GM12801 (cell line): ENCODE results near the gene TNFSF4.

Source experiments
- TF ChIP-seq, protein P1 (sequence below): IDR thresholded peaks from one replicate; pipeline ENCODE4 v1.5.1; 2011; ENCODE audit warnings: control low read depth; ENCODE audit not compliant: insufficient read length; ENCODE audit errors: extremely low read depth

The TNFSF4 gene

DNA sequence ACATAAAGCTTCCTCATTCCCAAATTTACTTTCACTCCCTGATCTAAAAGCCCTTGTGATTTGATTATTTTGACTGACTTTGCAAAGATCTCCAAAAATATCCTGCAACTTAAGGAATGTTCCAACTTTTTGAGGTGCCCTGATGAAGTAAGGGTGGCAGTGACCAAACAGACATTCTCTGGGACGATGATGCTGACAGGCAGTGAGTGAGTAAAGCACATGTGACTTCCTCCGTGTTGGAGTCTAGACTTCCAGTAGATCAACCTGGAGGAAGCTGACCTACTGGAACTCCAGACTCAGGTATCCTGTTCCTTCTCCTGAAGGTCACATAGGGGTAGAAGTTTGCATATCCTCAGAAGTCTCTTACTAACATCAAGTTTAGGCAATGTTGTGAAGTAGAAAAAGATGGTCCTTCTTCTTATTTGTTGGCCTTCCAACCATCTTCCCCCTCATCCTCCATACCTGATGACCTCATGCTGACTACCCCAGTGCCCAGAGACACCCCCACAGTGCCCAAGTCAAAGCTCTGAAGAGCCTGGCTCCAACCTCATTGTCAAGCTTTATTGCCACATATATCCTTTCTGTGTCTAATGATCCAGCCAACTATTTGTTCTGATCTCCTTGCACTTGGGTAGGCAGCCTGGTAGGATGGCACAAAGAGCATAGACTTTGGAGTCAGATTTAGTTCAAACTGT lies 16.0 kb downstream of the TNFSF4 start:
- TF ChIP-seq, protein P1, sequence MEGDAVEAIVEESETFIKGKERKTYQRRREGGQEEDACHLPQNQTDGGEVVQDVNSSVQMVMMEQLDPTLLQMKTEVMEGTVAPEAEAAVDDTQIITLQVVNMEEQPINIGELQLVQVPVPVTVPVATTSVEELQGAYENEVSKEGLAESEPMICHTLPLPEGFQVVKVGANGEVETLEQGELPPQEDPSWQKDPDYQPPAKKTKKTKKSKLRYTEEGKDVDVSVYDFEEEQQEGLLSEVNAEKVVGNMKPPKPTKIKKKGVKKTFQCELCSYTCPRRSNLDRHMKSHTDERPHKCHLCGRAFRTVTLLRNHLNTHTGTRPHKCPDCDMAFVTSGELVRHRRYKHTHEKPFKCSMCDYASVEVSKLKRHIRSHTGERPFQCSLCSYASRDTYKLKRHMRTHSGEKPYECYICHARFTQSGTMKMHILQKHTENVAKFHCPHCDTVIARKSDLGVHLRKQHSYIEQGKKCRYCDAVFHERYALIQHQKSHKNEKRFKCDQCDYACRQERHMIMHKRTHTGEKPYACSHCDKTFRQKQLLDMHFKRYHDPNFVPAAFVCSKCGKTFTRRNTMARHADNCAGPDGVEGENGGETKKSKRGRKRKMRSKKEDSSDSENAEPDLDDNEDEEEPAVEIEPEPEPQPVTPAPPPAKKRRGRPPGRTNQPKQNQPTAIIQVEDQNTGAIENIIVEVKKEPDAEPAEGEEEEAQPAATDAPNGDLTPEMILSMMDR, result no peak

DNA sequence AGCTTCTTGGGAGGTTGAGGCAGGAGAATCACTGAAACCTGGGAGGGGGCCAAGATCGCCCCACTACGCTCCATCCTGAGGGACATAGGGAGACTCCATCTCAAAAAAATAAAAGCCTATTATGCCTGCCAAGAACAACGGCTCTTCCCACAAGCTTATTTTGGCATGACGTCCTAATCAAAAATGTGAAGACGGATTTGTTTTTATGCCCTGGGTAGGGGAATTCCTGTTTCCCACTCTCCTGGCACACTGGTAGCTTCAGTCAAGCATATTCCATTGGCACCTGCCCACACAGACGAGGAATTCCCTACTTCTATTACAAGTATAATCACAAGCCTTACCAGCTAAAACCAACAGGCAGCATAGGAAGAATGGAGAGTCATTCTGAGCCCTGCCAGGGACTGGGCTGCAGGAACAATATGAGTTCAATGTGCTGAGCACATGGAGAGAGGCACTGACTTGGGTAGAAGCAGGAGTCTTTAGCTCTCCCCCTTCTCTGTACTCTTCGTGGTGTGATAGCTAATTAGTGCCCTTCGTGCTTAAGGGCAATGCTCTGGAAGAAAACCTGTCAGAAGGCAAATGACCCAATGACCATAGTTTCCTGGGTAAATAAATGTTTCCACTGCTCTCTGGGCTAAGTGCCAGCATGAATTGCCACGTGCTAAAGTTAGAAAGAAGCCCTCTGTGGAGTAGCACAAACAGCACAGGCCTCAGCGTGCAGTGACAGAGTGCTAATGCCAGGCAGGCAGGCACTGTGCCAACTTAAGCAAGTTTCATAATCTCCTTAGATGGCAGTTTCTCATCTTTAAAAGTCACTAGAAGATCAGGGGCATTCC lies 16.8 kb downstream of the TNFSF4 start:
- TF ChIP-seq, protein P1, result no peak

DNA sequence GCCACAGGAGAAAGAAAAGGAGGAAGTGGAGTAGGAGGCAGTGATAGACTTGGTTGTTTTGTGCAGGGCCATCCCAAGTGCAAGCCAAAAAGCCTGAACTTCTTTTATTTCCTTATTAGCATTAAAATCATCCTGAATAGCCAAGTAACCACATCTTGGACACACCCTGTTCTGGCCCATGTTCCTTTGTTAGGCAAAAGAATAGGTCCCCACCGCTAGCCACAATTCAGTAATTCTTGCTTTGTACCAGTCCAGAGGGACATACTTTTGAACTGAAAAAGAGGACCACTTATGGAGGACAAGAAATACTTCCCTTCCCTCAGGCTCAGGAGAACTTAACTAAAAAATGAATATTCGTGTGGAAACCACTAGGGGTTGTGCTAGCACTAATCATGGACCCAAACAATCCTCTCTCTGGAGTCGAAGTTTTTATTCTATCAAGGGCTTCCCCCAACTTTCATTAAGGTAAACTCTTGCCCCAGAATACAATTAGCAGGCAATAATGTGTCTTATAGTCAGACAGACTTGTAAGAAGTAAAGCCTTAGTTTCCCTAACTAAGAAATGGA lies 19.4 kb downstream of the TNFSF4 start:
- TF ChIP-seq, protein P1, result no peak

DNA sequence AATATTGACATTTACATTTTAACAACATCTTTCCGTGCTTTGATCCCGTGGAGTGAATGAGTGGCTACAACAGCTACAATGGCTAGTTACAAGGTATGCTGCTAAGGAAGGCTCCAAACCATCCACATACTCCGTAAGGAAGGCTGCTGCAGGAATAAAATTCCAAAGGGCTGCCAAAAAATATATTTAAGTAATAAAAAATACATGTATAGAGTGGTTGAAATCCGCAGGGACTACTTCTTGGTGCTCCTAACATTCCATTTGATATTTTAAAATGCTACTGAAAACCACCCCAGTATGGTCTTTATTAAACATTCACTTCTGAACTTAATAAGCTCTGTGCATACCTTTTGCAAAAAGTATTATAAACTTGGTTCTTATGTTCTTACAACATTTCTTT lies 25.3 kb downstream of the TNFSF4 start:
- TF ChIP-seq, protein P1, result no peak

DNA sequence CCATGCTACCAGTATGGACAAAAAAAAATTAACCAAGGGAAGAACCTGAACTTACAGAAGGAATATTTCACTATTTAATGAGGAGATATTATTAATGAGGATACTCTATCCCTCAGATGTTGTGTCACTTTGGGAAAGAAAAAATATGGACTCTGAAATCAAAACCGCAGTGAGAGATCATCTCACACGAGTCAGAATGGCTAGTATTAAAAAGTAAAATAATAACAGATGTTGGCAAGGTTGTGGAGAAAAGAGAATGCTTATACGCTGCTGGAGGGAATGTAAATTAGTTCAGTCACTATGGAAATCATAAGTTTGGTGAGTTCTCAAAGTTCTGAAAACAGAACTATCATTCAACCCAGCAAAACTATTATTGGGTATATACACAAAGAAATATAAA lies 30.9 kb downstream of the TNFSF4 start:
- TF ChIP-seq, protein P1, result no peak

DNA sequence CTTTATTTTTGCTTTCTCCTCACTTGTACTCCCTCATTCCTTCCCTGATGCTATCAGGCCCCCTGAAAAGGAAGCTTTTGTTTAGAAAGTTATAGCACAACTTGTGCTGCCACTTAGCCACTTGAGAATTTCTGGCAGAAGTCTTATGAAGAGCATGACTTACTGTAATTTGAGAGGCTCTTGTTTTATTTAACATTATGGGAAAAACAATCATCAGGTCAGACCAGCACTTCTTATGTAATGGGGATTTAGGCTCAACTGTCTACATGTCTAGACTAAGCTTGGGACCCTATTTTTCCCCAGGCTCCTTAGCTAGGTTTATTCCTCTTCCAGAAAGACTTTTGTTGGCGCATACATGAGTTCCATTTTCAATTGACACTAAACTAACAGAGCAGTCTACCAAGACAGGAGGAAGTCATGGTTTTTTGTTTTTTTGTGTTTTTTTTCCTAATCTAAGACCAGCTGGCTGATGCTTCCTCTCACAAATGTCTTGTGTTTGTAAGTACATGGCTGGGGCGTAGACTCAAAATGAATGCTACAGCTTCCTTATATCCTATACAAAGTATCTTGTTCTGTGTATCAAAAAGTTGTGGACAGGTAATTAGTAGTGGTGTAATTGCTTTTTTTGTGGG lies 31.5 kb downstream of the TNFSF4 start:
- TF ChIP-seq, protein P1, result no peak

DNA sequence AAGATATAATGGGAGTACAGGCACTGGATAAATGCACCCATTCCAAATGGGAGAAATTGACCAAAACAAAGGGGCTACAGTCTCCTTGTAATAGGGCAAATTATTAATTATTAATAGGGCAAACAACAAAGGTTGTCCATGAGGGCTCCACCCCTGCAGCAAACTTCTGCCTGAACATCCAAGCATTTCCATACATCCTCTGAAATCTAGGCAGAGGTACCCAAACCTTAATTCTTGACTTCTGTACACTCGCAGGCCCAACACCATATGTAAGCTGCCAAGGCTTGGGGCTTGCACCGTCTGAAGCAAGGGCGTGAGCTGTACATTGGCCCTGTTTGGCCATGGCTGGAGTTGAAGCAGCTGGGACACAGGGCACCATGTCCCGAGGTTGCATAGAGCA lies 33.7 kb downstream of the TNFSF4 start:
- TF ChIP-seq, protein P1, result no peak
